WERI-Rb-1 (cell line): ENCODE measurements around the gene SIRT1.

Experiments
- DNase-seq: peaks from one replicate; pipeline ENCODE4 v3.0.0-alpha.2; 2020
- H3K27ac ChIP-seq: fragments of 250-450 bp; sonication (Bioruptor Pico); 2 replicates; pipeline ENCODE4 v1.5.1; 2020; ENCODE audit warnings: mild to moderate bottlenecking, moderate library complexity
- H3K27me3 ChIP-seq: fragments of 250-450 bp; sonication (Bioruptor Pico); 2 replicates; pipeline ENCODE4 v1.5.1; 2021; ENCODE audit warnings: mild to moderate bottlenecking, low read depth, moderate library complexity; ENCODE audit not compliant: insufficient read depth, severe bottlenecking
- H3K36me3 ChIP-seq: fragments of 250-450 bp; sonication (Bioruptor Pico); 2 replicates; pipeline ENCODE4 v1.5.1; 2020; ENCODE audit warnings: mild to moderate bottlenecking, moderate library complexity
- H3K4me3 ChIP-seq: 2 replicates; pipeline ENCODE4 v1.5.1; 2011; ENCODE audit warnings: low read depth, mild to moderate bottlenecking, control low read depth, low read length
- H3K9me3 ChIP-seq: fragments of 250-450 bp; sonication (Bioruptor Pico); 2 replicates; pipeline ENCODE4 v1.5.1; 2021; ENCODE audit warnings: mild to moderate bottlenecking, moderate library complexity; ENCODE audit not compliant: severe bottlenecking
- TF ChIP-seq, protein P1 (sequence below): IDR thresholded peaks from 2 replicates; pipeline ENCODE4 v1.5.1; 2011; ENCODE audit warnings: low read depth, mild to moderate bottlenecking, control low read depth, inconsistent platforms, low read length

The SIRT1 gene

DNA sequence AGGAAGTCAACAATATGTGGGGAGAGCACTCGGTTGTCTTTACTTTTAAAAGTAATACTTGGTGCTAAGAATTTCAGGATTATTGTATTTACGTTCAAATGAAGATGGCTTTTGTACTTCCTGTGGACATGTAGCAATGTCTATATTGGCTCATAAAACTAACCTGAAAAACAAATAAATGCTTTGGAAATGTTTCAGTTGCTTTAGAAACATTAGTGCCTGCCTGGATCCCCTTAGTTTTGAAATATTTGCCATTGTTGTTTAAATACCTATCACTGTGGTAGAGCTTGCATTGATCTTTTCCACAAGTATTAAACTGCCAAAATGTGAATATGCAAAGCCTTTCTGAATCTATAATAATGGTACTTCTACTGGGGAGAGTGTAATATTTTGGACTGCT lies 32.7 kb downstream of the SIRT1 start:
- no peak overlapping the region for H3K4me3 ChIP-seq
- TF ChIP-seq, protein P1, sequence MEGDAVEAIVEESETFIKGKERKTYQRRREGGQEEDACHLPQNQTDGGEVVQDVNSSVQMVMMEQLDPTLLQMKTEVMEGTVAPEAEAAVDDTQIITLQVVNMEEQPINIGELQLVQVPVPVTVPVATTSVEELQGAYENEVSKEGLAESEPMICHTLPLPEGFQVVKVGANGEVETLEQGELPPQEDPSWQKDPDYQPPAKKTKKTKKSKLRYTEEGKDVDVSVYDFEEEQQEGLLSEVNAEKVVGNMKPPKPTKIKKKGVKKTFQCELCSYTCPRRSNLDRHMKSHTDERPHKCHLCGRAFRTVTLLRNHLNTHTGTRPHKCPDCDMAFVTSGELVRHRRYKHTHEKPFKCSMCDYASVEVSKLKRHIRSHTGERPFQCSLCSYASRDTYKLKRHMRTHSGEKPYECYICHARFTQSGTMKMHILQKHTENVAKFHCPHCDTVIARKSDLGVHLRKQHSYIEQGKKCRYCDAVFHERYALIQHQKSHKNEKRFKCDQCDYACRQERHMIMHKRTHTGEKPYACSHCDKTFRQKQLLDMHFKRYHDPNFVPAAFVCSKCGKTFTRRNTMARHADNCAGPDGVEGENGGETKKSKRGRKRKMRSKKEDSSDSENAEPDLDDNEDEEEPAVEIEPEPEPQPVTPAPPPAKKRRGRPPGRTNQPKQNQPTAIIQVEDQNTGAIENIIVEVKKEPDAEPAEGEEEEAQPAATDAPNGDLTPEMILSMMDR = no peak
- H3K36me3 ChIP-seq = peaks cover 53% of the 10 kb centered on the region
- H3K27ac ChIP-seq = no peak overlapping the region
- DNase-seq = no peak
- no peaks in the 10 kb centered on the region for H3K9me3 ChIP-seq
- H3K27me3 ChIP-seq = no peaks in the 10 kb centered on the region

DNA sequence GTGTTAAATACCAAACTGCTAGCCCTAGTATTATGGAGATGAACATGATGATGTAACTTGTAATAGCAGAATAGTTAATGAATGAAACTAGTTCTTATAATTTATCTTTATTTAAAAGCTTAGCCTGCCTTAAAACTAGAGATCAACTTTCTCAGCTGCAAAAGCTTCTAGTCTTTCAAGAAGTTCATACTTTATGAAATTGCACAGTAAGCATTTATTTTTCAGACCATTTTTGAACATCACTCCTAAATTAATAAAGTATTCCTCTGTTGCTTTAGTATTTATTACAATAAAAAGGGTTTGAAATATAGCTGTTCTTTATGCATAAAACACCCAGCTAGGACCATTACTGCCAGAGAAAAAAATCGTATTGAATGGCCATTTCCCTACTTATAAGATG lies 33.2 kb downstream of the SIRT1 start:
- DNase-seq = no peak
- H3K36me3 ChIP-seq = peaks cover 47% of the 10 kb centered on the region
- TF ChIP-seq, protein P1 = no peak
- H3K4me3 ChIP-seq = no peak overlapping the region
- H3K27me3 ChIP-seq = no peaks in the 10 kb centered on the region
- no peaks in the 10 kb centered on the region for H3K9me3 ChIP-seq
- no peak overlapping the region for H3K27ac ChIP-seq

DNA sequence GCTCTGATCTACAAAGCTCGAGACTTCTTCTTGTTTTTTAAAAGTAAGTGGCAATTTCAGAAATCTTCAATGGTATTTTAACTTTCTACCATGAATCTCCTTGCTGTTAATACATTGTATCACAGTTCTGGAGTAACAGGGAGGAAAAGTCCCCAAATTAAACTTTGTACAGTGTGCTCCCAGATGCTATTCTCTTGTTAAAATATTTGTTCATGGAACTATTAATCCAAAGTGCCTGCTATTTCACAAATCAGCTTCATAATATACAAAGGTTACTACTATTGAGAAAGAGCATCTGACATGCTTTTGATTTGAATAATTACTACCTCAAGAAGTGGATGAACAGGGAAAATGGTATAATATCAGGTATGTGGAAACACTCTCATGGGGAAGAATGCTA lies 36.6 kb downstream of the SIRT1 start:
- peaks cover 16% of the 10 kb centered on the region for H3K36me3 ChIP-seq
- no peaks in the 10 kb centered on the region for H3K27me3 ChIP-seq
- no peak overlapping the region for H3K27ac ChIP-seq

DNA sequence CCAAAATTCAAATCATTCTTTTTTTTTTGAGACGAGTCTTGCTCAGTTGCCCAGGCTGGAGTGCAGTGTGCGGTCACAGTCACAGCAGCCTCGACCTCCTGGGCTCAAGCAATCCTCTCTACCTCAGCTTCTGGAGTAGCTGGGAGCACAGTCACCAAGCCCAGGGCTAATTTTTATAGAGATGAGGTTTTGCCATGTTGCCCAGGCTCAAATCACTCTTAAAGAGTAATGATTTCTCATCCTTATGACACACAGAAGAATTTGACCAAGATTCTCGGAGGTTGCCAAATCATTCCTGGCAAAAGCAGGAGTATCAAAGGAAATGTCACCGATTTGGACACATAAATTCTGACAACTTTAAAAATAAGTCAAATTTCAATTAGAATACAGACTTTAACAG lies 39.1 kb downstream of the SIRT1 start:
- Histone ChIP-seq H3K9me3 (no peaks in the 10 kb centered on the region), H3K36me3 (no peaks in the 10 kb centered on the region; the same call in 1 of the 2 replicates), H3K4me3 (no peak overlapping the region), H3K27me3 (no peaks in the 10 kb centered on the region), H3K27ac (no peak overlapping the region)
- no peak for DNase-seq
- TF ChIP-seq, protein P1 = no peak

More for the DNA sequence above, 36.6 kb downstream of the SIRT1 start:
- Histone ChIP-seq H3K9me3 (no peaks in the 10 kb centered on the region), H3K4me3 (no peak overlapping the region)
- DNase-seq = no peak
- TF ChIP-seq, protein P1 = no peak

- H3K27ac ChIP-seq = no peak overlapping the region
- H3K36me3 ChIP-seq = no peaks in the 10 kb centered on the region; the same call in 1 of the 2 replicates
- H3K4me3 ChIP-seq = no peak overlapping the region
- no peaks in the 10 kb centered on the region for H3K27me3 ChIP-seq
- H3K9me3 ChIP-seq = no peaks in the 10 kb centered on the region
- TF ChIP-seq, protein P1 = no peak
- no peak for DNase-seq
Measured at GRCh38 chr10:67924136-67924535, 39.7 kb downstream of the SIRT1 start.

- Histone ChIP-seq H3K27me3 (no peaks in the 10 kb centered on the region), H3K27ac (no peak overlapping the region), H3K36me3 (no peaks in the 10 kb centered on the region), H3K9me3 (no peaks in the 10 kb centered on the region), H3K4me3 (no peak overlapping the region)
- TF ChIP-seq, protein P1 = no peak
- no peak for DNase-seq
Measured at GRCh38 chr10:67925449-67926005, 41.1 kb downstream of the SIRT1 start.
